NCI-H2107 treated with DMSO at 0.1 percent for 48 hours (cell line): ENCODE measurements around the gene SETD6.
"Not testable (repeated sequence)": the region's sequence is repeated elsewhere in the genome, so short reads cannot be mapped to it uniquely, and the experiment has no call there.

ENCODE experiments used
- DNase-seq: peaks from one replicate; lab custom pipeline; 2025; ENCODE audit not compliant: unreplicated experiment; lab: John Stamatoyannopoulos, UW

SETD6 gene, protein sequence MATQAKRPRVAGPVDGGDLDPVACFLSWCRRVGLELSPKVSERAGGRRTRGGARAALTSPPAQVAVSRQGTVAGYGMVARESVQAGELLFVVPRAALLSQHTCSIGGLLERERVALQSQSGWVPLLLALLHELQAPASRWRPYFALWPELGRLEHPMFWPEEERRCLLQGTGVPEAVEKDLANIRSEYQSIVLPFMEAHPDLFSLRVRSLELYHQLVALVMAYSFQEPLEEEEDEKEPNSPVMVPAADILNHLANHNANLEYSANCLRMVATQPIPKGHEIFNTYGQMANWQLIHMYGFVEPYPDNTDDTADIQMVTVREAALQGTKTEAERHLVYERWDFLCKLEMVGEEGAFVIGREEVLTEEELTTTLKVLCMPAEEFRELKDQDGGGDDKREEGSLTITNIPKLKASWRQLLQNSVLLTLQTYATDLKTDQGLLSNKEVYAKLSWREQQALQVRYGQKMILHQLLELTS

DNA sequence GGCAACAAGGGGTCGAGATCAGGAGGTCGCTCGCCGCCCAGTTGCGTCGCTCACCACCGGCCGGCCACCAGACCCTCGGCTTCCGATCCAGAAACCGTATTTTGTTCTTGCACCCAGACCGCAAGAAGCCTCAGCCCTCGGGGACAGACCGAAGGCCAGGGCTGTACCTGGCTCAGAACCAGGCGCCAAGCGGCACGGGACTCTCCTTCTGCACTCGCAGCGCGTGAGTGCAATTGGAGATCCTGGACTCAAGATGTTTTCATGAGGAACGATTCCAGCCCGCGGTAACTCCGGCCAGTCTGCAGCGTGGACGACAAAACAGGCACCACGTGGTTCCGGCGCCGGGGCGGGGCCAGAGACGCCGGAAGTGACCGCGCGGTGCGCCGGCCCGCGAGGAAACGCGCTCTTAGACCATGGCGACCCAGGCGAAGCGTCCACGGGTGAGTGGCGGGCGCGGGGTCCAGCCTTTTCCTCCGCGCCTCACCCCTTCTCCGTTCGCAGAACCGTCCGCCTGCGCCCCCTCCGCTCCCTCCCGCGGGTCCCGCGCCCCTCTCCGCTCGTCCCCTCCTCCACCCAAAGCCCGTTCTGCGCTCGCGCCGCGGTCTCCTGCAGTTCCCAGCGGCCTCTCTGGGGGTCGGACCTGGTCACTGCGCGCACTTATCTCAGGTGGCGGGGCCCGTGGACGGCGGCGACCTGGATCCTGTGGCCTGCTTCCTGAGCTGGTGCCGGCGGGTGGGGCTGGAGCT, at the start of gene SETD6:
TSS of gene SETD6 (plus strand) at position 393 of the 746 bp plus-strand sequence. CDS start at position 414, 21 bp downstream.
- peak; percentile 68 for DNase-seq

DNA sequence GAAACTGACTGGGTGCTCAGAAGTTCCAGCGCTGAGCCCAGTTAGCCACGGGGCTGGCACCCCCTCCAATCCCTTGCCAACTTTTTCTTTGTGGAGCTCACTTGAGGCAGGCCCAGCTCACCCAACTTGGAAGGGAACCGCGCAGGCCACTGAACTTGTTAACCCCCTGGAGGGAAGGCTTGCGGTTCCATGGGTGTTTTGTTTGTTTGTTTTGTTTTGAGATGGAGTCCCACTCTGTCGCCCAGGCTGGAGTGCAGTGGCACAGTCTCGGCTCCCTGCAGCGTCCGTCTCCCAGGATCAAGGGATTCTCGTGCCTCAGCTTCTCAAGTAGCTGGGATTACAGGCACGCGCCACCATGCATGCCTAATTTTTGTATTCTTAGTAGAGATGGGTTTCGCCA, 49.5 kb upstream of the SETD6 start:
- DNase-seq, result no peak

- no peak for DNase-seq
These were observed 48.9 kb upstream of the SETD6 start for GRCh38 chr16:58466396-58466795.

- no peak for DNase-seq
These were observed 47.4 kb upstream of the SETD6 start for GRCh38 chr16:58467905-58468304.

DNA sequence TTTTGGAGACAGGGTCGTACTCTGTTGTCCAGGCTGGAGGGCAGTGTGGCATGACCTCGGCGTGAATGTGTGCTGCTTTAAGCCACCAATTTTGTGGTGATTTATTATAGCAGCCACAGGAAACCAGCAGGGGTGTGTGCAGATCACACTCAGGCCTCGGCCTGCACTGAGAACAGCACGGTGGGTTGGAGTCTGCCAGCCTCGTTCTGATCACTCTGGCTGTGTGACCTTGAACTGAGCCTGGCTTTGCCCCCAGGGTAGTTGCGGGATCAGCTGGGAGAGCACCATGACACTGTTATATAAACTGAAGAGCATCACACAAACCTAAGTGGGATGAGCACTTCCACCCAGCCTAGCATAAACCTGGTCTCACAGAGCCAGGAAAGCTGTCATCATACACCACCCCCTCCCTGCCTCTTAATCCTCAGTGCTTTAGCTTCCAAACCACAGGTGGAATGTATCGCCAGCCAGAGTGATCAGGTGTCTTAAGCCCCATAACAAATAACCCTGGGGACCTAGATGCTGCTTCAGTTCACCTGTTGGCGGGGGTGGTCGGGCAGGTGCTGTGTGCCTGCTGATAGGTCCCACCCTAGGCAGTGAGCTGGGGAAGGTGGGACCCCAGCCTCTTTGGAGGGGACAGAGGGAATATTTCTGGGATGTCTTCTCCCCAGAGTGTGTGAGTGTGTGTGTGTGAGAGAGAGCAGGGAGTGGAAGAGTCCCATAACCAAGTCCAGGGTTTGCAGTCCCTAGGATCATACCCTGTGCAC, 43.9 kb upstream of the SETD6 start:
- peak; percentile 76 for DNase-seq

GRCh38 chr16:58472266-58472665, 43.1 kb upstream of the SETD6 start:
- DNase-seq, result no peak

DNA sequence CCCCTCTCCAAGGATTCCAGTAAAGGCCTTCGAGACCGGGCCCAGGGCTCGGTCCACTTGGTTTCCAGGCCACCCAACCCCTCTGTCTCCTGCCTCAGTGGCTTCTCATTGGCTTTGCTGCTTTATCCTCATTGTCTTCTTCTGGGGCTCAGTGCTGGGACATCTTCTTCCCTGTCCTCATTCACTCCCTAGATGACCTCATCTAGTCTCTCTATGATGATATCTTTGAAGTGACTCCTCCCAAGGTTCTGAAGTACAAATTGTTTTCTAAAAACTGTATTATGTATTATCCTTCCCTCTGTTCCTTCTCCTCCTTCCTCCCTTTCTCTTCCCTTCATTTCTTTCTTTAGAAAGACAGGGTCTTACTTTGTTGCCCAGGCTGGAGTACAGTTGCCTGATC, 42.5 kb upstream of the SETD6 start:
- DNase-seq, result no peak

GRCh38 chr16:58474296-58474695, 41.0 kb upstream of the SETD6 start:
- no peak for DNase-seq

- DNase-seq, result no peak
These were observed 40.2 kb upstream of the SETD6 start for GRCh38 chr16:58475091-58475619.

GRCh38 chr16:58476791-58477190, 38.5 kb upstream of the SETD6 start:
- DNase-seq, result no peak

GRCh38 chr16:58478427-58478826, 36.9 kb upstream of the SETD6 start:
- no peak for DNase-seq

- no peak for DNase-seq
These were observed 34.0 kb upstream of the SETD6 start for GRCh38 chr16:58481226-58481869.

GRCh38 chr16:58481931-58482330, 33.4 kb upstream of the SETD6 start:
- DNase-seq, result no peak

GRCh38 chr16:58485184-58485887, 30.0 kb upstream of the SETD6 start:
- DNase-seq, result no peak

- peak; percentile 25 for DNase-seq
These were observed 27.6 kb upstream of the SETD6 start for GRCh38 chr16:58487566-58488351.

DNA sequence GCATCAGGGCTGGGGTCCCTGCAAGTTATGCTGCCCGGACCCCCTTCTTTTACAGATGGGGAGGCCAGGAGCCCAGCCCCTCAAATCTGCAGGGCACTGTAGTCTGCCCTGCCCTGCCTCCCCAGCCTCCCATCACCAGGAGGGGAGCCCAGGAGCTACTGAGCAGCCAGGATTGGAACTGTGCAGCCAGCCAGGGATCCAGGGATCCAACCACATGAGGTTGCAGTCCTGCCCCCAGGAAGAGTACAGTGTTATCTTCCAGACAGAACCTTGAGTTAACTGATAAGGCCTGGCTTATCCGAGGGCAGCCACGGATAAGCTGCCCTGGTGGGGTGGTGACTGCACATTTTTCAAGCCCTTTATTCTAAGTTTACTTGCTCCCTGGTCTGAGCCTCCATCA, 26.8 kb upstream of the SETD6 start:
- DNase-seq, result no peak

GRCh38 chr16:58490065-58490464, 25.3 kb upstream of the SETD6 start:
- no peak for DNase-seq

DNA sequence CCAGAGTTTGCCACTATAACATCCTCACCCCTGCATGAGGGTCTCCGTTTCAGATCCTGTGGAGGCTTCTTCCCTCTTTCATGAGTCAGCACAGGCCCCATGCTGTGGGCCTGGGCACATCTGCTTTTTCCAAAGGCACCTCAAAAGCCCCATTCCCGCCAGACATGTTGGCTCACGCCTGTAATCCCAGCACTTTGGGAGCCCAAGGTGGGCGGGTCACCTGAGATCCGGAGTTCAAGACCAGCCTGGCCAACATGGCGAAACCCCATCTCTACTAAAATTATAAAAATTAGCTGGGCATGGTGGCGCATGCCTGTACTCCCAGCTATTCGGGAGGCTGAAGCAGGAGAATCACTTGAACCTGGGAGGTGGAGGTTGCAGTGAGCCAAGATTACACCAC, 24.8 kb upstream of the SETD6 start:
- not testable (repeated sequence) for DNase-seq

DNA sequence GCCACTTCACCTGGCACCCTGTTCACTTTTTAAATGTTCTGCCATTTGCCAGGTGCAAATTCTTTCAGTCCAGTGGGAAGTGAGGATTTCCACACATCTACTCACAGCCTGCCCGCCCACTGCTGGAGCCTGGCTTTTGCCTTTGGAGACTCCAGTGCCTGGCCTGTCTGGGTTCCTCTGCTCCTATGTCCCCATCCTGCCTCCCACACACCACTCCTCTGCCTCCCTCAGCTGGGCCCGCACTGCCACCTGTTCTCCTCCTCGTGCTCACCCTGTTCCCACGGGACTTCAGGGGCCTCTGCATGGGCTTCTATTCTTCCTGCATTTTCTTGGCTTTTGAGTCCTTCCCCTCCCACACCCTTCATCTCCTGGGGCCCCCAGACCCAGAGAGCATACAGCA, 23.3 kb upstream of the SETD6 start:
- DNase-seq, result peak; percentile 44
